Choroid plexus epithelial cell (primary cell): Measurements from ENCODE around the gene RITA1.
A peak's percentile ranks its signal among the peaks of the same experiment; 100 is the strongest.

ENCODE experiments used
- DNase-seq: peaks from one replicate; pipeline ENCODE4 v3.0.0-alpha.2; 2010; ENCODE audit warnings: low read depth
- H3K4me3 ChIP-seq: 2 replicates; pipeline ENCODE4 v1.5.1; 2011; ENCODE audit warnings: low read depth, mild to moderate bottlenecking, control low read depth, low read length, moderate library complexity
- TF ChIP-seq, protein P1 (sequence below): conservative IDR thresholded peaks from 2 replicates; pipeline ENCODE4 v1.5.1; 2011; ENCODE audit warnings: low read depth, mild to moderate bottlenecking, control low read depth, inconsistent platforms, low read length, moderate library complexity

RITA1 gene

DNA sequence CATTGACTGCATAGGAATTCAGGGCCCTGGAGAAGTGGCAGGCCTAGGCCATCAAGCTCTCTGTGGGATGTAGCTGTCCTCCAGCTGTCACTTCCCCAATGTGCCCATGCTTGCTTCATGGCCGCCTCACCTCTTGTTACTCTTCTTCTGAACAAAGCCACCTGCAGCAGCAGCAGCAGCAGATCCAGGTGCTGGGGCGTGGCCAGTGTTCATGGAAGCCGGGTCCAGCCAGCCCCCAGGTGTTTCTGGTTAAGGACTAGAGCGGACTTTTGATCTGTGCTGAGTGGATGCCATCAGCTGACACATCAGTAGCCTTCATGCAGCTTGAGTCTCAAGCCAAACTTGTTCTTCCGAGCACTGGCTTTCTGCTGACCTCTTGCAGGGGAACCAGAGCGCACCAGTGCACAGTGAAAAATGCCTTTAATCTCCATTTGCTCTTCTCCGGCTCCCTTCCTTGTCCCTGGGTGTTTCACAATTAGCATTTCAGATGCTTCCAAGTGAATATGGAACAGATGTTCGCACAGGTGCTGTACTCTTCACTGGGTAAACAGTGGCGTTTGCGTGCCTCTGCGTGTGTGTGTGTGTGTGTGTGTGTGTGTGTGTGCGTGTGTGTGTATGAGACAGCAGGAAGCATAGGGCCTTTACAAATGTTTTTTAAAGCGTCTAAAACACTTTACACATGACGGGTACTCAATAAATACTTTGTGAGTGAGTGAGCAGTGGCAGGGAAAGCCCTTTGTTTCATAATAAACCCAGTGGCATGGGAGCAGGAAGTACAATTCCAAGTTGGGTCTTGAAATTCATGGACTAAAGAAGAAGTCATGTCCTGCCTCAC is 55.9 kb downstream of the RITA1 start:
- H3K4me3 ChIP-seq: no peak overlapping the region
- TF ChIP-seq, protein P1, sequence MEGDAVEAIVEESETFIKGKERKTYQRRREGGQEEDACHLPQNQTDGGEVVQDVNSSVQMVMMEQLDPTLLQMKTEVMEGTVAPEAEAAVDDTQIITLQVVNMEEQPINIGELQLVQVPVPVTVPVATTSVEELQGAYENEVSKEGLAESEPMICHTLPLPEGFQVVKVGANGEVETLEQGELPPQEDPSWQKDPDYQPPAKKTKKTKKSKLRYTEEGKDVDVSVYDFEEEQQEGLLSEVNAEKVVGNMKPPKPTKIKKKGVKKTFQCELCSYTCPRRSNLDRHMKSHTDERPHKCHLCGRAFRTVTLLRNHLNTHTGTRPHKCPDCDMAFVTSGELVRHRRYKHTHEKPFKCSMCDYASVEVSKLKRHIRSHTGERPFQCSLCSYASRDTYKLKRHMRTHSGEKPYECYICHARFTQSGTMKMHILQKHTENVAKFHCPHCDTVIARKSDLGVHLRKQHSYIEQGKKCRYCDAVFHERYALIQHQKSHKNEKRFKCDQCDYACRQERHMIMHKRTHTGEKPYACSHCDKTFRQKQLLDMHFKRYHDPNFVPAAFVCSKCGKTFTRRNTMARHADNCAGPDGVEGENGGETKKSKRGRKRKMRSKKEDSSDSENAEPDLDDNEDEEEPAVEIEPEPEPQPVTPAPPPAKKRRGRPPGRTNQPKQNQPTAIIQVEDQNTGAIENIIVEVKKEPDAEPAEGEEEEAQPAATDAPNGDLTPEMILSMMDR: no peak
- DNase-seq: peak; percentile 85
